H54 (cell line): ENCODE data around the gene BUB3.

Experiments used
- DNase-seq: peaks from one replicate; pipeline ENCODE4 v3.0.0; 2011; ENCODE audit warnings: low spot score, mixed read lengths; ENCODE audit not compliant: insufficient read length
- FAIRE-seq: peaks from 3 replicates; lab custom pipeline; 2011; peaks lifted over from hg19 to GRCh38; lab: Jason Lieb, UNC
- POLR2A ChIP-seq: IDR thresholded peaks from 2 replicates; pipeline ENCODE4 v1.6.1; 2011; ENCODE audit warnings: low read depth, mild to moderate bottlenecking, low read length

Gene BUB3

GRCh38 chr10:123136221-123136805 is 17.9 kb upstream of the BUB3 start:
- no peak for FAIRE-seq
- no peak for TF ChIP-seq POLR2A

GRCh38 chr10:123136806-123137642 is 17.2 kb upstream of the BUB3 start:
- FAIRE-seq (no peak), DNase-seq (no peak)

More at GRCh38 chr10:123136221-123136805, 17.9 kb upstream of the BUB3 start:
- no peak for DNase-seq

GRCh38 chr10:123139165-123139520 is 15.1 kb upstream of the BUB3 start:
- DNase-seq (no peak), FAIRE-seq (no peak)
- TF ChIP-seq POLR2A, result no peak

More at GRCh38 chr10:123136806-123137642, 17.2 kb upstream of the BUB3 start:
- no peak for TF ChIP-seq POLR2A

- no peak for DNase-seq
- TF ChIP-seq POLR2A, result no peak
- FAIRE-seq, result no peak
Observed at GRCh38 chr10:123139521-123140163, 14.6 kb upstream of the BUB3 start.

GRCh38 chr10:123140164-123140982 is 13.8 kb upstream of the BUB3 start:
- no peak for TF ChIP-seq POLR2A
- no peak for FAIRE-seq
- DNase-seq, result no peak

GRCh38 chr10:123140983-123141390 is 13.2 kb upstream of the BUB3 start:
- DNase-seq, result no peak
- no peak for FAIRE-seq
- TF ChIP-seq POLR2A, result no peak

GRCh38 chr10:123141791-123142700 is 12.2 kb upstream of the BUB3 start:
- FAIRE-seq, result no peak

GRCh38 chr10:123142701-123143161 is 11.5 kb upstream of the BUB3 start:
- TF ChIP-seq POLR2A, result no peak
- no peak for DNase-seq
- FAIRE-seq, result no peak

More at GRCh38 chr10:123141791-123142700, 12.2 kb upstream of the BUB3 start:
- no peak for DNase-seq
- no peak for TF ChIP-seq POLR2A

- DNase-seq, result no peak
- no peak for FAIRE-seq
- no peak for TF ChIP-seq POLR2A
Observed at GRCh38 chr10:123143162-123143824, 10.9 kb upstream of the BUB3 start.

GRCh38 chr10:123143825-123144168 is 10.4 kb upstream of the BUB3 start:
- FAIRE-seq, result no peak
- no peak for DNase-seq
- TF ChIP-seq POLR2A, result no peak

GRCh38 chr10:123144697-123145541 is 9.3 kb upstream of the BUB3 start:
- no peak for FAIRE-seq
- TF ChIP-seq POLR2A, result no peak
- DNase-seq, result no peak
